ENCODE measurements around the gene KNG1.
"Not testable (repeated sequence)": the region's sequence is repeated elsewhere in the genome, so short reads cannot be mapped to it uniquely, and the experiment has no call there.

KNG1 gene

GRCh38 chr3:186717039-186717457 lies at the start of gene KNG1:
Gene KNG1, plus strand, starts transcription at chr3:186717359. Its CDS starts 184 bp downstream, at chr3:186717543.
- DNase-seq: no peak

- no peak for DNase-seq
Observed at GRCh38 chr3:186668426-186668825, 48.7 kb upstream of the KNG1 start.

- DNase-seq: no peak
Observed at GRCh38 chr3:186669378-186670084, 47.6 kb upstream of the KNG1 start.

GRCh38 chr3:186670155-186670554 lies 47.0 kb upstream of the KNG1 start:
- no peak for DNase-seq

GRCh38 chr3:186671051-186671450 lies 46.1 kb upstream of the KNG1 start:
- no peak for DNase-seq

- DNase-seq: no peak
Observed at GRCh38 chr3:186678604-186679003, 38.6 kb upstream of the KNG1 start.

GRCh38 chr3:186679151-186679550 lies 38.0 kb upstream of the KNG1 start:
- DNase-seq: no peak

GRCh38 chr3:186680869-186681268 lies 36.3 kb upstream of the KNG1 start:
- DNase-seq: no peak

GRCh38 chr3:186682812-186683211 lies 34.3 kb upstream of the KNG1 start:
- no peak for DNase-seq

GRCh38 chr3:186683979-186684378 lies 33.2 kb upstream of the KNG1 start:
- no peak for DNase-seq

GRCh38 chr3:186686475-186686874 lies 30.7 kb upstream of the KNG1 start:
- DNase-seq: not testable (repeated sequence)

- DNase-seq: no peak
Observed at GRCh38 chr3:186687120-186687651, 30.0 kb upstream of the KNG1 start.

GRCh38 chr3:186690304-186690703 lies 26.9 kb upstream of the KNG1 start:
- DNase-seq: not testable (repeated sequence)

- no peak for DNase-seq
Observed at GRCh38 chr3:186691676-186692075, 25.5 kb upstream of the KNG1 start.

GRCh38 chr3:186693843-186694242 lies 23.3 kb upstream of the KNG1 start:
- no peak for DNase-seq

- no peak for DNase-seq
Observed at GRCh38 chr3:186694288-186695032, 22.7 kb upstream of the KNG1 start.

GRCh38 chr3:186696522-186696921 lies 20.6 kb upstream of the KNG1 start:
- DNase-seq: no peak

GRCh38 chr3:186697510-186697909 lies 19.6 kb upstream of the KNG1 start:
- DNase-seq: no peak

- DNase-seq: no peak
Observed at GRCh38 chr3:186700267-186700666, 16.9 kb upstream of the KNG1 start.

GRCh38 chr3:186702451-186702850 lies 14.7 kb upstream of the KNG1 start:
- not testable (repeated sequence) for DNase-seq

GRCh38 chr3:186705882-186706780 lies 11.0 kb upstream of the KNG1 start:
- DNase-seq: no peak

GRCh38 chr3:186708983-186709679 lies 8.0 kb upstream of the KNG1 start:
- no peak for DNase-seq

Data from cortex of kidney (tissue), 1 donor.